NCI-H2107 (cell line): ENCODE measurements around the gene GBF1.
"Not testable (repeated sequence)": the region's sequence is repeated elsewhere in the genome, so short reads cannot be mapped to it uniquely, and the experiment has no call there.

Experiments used
- DNase-seq: peaks from one replicate; lab custom pipeline; 2025; lab: John Stamatoyannopoulos, UW

Gene GBF1, protein sequence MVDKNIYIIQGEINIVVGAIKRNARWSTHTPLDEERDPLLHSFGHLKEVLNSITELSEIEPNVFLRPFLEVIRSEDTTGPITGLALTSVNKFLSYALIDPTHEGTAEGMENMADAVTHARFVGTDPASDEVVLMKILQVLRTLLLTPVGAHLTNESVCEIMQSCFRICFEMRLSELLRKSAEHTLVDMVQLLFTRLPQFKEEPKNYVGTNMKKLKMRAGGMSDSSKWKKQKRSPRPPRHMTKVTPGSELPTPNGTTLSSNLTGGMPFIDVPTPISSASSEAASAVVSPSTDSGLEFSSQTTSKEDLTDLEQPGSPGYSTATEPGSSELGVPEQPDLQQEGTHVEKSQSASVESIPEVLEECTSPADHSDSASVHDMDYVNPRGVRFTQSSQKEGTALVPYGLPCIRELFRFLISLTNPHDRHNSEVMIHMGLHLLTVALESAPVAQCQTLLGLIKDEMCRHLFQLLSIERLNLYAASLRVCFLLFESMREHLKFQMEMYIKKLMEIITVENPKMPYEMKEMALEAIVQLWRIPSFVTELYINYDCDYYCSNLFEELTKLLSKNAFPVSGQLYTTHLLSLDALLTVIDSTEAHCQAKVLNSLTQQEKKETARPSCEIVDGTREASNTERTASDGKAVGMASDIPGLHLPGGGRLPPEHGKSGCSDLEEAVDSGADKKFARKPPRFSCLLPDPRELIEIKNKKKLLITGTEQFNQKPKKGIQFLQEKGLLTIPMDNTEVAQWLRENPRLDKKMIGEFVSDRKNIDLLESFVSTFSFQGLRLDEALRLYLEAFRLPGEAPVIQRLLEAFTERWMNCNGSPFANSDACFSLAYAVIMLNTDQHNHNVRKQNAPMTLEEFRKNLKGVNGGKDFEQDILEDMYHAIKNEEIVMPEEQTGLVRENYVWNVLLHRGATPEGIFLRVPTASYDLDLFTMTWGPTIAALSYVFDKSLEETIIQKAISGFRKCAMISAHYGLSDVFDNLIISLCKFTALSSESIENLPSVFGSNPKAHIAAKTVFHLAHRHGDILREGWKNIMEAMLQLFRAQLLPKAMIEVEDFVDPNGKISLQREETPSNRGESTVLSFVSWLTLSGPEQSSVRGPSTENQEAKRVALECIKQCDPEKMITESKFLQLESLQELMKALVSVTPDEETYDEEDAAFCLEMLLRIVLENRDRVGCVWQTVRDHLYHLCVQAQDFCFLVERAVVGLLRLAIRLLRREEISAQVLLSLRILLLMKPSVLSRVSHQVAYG (N-terminal part only)

GRCh38 chr10:102245082-102245931 lies at the start of gene GBF1:
TSS of gene GBF1 (plus strand) at chr10:102245532. CDS start at chr10:102258939, 13,407 bp downstream.
- peak; percentile 90 for DNase-seq

DNA sequence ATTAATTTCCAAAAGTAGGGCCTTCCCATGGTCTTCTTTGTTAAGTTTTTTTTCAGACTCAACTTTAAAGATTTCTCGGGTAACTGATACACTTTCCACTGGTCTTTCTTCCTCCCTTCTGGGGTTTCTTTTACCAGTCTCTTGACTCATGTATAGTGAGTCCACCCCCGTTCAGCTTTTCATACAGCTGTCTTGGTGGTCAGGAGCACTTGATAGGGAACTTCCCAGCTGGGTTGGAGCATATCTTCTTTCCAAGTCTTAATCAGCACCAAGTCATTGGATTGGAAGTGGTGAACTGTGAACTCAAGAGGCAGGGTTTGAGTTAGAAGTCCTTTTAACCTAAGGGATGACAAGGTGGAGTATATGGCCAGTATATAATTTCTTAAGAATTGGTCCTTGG lies 48.4 kb upstream of the GBF1 start:
- DNase-seq, result no peak

DNA sequence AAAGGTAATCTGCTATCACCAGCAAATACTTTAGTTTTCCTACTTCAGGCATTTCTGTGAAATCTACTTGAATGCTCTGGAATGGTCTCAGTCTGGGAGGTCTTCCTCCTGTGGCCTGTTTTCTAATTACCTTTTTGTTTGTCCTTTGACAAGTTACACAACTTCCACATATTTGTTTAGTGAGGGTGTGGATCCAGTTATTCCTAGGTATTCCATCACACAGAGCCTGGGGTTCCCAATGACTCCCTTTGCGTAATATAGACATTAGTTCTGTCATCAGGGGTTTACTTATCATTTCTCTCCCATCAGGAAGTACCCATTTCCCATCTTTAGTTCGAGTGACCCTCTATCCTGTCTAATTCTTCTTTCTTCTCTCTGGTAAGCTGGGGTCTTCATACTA lies 47.3 kb upstream of the GBF1 start:
- DNase-seq, result no peak

DNA sequence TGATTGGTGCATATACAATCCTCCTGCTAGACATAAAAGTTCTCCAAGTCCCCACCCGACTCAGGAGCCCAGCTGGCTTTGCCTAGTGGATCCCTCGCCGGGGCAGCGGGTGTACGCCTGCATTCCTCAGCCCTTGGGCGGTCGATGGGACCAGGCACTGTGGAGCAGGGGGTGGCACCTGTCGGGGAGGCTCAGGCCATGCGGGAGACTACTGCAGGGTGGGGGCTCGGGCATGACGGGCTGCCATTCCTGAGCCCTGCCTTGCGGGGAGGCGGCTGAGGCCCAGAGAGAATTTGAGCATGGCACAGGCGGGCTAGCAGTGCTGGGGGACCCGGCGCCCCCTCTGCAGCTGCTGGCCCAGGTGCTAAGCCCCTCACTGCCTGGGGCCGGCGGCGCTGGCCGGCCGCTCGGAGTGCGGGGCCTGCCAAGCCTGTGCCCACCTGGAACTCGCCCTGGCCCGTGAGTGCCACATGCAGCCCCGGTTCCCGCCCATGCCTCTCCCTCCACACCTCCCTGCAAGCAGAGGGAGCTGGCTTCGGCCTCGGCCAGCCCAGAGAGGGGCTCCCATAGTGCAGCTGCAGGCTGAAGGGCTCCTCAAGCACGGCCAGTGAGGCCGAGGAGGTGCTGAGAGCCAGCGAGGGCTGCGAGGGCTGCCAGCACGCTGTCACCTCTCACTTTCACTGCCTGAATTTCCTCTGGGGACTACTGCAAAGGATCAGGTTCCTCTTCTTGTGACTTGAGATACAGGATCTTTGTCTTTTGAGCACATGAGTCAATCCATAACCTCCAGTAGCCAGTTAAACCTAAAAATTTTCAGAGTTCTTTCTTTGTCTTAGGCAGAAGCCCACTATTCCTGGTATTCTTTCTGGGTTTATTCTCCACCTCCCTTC lies 44.3 kb upstream of the GBF1 start:
- DNase-seq, result no peak

GRCh38 chr10:102202386-102202785 lies 42.9 kb upstream of the GBF1 start:
- no peak for DNase-seq

GRCh38 chr10:102208311-102209035 lies 36.9 kb upstream of the GBF1 start:
- DNase-seq, result no peak

GRCh38 chr10:102211615-102212299 lies 33.6 kb upstream of the GBF1 start:
- no peak for DNase-seq

GRCh38 chr10:102213599-102213998 lies 31.7 kb upstream of the GBF1 start:
- not testable (repeated sequence) for DNase-seq

- no peak for DNase-seq
These were observed 26.0 kb upstream of the GBF1 start for GRCh38 chr10:102219370-102219769.

GRCh38 chr10:102220612-102221011 lies 24.7 kb upstream of the GBF1 start:
- DNase-seq, result no peak

GRCh38 chr10:102222797-102223196 lies 22.5 kb upstream of the GBF1 start:
- no peak for DNase-seq

DNA sequence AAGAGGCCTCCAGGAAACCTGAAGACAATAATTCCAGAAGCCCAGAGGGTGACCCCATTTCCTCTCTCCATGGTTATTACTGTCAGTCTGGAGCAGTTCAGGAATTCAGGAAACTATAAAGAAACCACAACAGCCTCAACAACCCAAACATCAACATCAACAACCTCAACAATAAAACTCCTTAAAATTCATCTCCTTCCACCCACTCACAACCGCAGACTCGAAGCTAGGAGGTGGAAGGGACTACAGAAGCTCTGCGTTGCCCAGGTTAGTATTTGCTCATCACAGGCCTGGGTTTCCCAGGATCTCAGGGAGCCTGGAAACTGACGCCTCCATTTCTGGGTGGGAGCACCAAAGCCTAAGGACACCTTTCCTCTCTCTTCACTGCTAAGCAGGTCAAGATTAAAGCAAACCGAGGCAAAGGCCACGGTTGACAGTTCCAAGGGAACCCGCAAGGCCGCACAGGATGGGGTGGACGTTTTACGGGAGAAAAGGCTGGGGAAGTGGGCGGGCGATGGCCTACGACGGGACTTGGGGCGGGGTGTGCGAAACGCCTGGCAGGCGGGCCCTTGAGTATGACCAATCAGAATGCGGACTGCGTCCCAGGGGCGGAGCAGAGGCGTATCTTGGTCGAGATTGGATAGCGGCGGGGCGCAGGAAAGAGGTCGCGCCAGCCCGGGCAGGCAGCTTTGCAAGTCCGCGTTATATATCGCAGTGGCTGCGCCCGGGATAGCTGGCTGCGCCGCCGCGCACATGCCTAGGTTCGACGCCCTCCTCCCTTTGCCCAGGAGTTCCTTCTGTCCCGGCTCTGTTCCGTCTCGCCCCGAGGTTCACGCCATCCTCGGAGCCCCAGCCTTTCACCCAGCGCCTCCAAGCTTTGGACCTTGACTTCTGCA lies 19.4 kb upstream of the GBF1 start, which contains the start of gene ELOVL3:
ELOVL3 (plus strand) TSS at position 654 of the 896 bp plus-strand sequence. CDS start 250 bp downstream, outside the sequence.
- DNase-seq, result no peak

- no peak for DNase-seq
These were observed 18.8 kb upstream of the GBF1 start for GRCh38 chr10:102226542-102226870.

DNA sequence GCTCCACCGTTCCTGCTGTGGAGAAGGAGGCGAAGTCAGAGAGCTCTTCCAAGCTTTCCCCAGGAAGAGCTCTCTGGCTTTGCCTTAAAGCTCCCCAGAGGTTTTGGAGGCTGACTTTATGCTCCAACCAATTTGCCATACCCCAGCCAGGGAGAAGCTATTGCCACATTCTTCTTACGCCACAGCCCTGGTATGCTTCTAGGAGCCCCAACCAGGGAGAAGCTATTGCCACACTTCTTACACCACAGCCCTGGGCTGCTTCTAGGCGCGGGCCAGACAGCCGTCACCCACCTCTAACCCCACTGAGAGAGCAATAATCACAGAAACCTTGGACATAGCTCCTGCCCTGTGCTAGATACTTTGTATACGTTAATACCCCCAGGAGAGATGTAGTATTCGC lies 18.3 kb upstream of the GBF1 start:
- DNase-seq, result no peak

DNA sequence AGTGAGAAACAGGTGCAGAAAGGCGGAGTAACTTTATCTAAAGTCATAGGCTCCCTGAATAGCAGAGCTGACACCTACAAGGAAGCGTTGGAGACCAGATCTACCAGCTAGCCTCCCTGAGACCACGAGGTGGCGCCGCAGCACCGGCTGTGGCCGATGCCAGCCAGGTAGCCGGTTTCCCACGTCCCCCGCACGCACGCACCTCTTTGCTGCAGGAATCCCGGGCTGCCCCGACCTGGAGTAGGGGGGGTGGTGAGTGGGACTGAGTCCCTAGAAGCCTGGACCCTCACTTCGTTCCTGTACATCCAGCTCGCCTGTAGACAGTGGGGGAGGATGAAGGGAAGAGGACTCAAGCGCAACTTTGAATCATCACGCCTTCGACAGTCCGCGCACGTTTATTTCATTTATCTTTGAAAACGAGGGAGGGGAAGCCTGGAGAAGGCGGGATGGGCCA lies 15.5 kb upstream of the GBF1 start:
- peak; percentile 64 for DNase-seq

GRCh38 chr10:102230264-102230860 lies 15.0 kb upstream of the GBF1 start:
- DNase-seq, result peak; percentile 20

- no peak for DNase-seq
These were observed 14.4 kb upstream of the GBF1 start for GRCh38 chr10:102230861-102231356.
